AG04450 (cell line): Measurements from ENCODE around the gene VIPR2. TPM values are rescaled to one million over a fixed set of nuclear protein-coding genes. Genes with fewer than 3 reads are reported as not detected.

ENCODE experiments used
- CTCF ChIA-PET: fragments of 300-600, 350-600 bp; formaldehyde crosslinking; extraction: SDS; loops from one replicate; lab custom pipeline; 2022; ENCODE audit warnings: antibody characterized with exemption, inconsistent platforms; lab: Charles Lee
- POLR2A ChIA-PET: fragments of 350-600 bp; formaldehyde crosslinking; extraction: SDS; loops from one replicate; lab custom pipeline; 2021; ENCODE audit warnings: antibody characterized with exemption, inconsistent platforms; lab: Yijun Ruan, JAX
- DNase-seq: peaks from one replicate; pipeline ENCODE4 v3.0.0-alpha.2; 2011; ENCODE audit warnings: low read depth, low spot score
- H3K27ac ChIP-seq: one replicate; pipeline ENCODE4 v1.5.1; 2012; ENCODE audit warnings: low read depth, low read length, control low read depth
- H3K27me3 ChIP-seq: one replicate; pipeline ENCODE4 v1.6.0; 2012; ENCODE audit warnings: low read length; ENCODE audit not compliant: control insufficient read depth, insufficient read depth
- H3K4me3 ChIP-seq: 2 replicates; pipeline ENCODE4 v1.5.1; 2011; ENCODE audit warnings: mild to moderate bottlenecking, low read depth, low read length, control low read depth
- H3K9me3 ChIP-seq: 2 replicates; pipeline ENCODE4 v1.5.1; 2012; ENCODE audit warnings: low read length; ENCODE audit not compliant: control insufficient read depth, insufficient read depth
- polyA plus RNA-seq: library from polyadenylated mRNA; depleted of rRNA; stranded (reverse); fragments of >200 nt; gene quantifications from 2 replicates; pipeline ENCODE4 v1.2.3, GENCODE V29; 2011
- TF ChIP-seq, protein P1 (sequence below): IDR thresholded peaks from 2 replicates; pipeline ENCODE4 v1.5.1; 2011; ENCODE audit warnings: low read depth, low read length, control low read depth, inconsistent platforms

VIPR2 gene
- polyA plus RNA-seq, 1 experiment, result not detected

DNA sequence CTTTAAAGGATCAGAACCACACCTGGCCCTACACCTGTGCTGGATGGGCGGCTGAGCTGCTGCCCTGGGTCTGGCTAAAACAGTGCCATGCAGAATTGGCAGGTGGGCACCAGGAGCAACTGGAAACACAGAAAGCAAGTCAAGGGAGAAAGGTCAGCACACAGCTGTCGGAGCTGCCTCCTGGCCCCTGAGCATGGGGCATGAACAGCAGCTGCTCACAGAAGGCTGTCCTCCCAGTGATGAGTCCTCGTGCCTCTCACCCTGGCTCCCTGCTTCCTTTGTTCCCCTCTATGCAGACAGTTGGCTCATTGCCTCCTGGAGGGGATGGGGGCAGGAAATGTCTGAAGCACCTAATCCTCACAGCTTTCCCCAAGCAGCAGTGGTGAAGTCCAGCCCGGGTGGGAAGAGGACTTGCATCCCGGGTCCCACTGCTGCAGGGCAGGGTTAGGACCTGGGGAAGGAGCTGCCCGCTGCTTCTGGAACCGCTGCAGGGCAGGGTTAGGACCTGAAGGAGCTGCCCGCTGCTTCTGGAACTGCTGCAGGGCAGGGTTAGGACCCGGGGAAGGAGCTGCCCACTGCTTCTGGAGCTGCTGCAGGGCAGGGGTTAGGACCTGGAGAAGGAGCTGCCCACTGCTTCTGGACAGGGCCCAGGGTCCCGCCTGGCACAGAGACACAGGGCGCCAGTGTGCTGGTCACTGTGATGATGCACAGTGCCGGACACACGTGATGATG, 37.3 kb downstream of the VIPR2 start:
- TF ChIP-seq, protein P1, sequence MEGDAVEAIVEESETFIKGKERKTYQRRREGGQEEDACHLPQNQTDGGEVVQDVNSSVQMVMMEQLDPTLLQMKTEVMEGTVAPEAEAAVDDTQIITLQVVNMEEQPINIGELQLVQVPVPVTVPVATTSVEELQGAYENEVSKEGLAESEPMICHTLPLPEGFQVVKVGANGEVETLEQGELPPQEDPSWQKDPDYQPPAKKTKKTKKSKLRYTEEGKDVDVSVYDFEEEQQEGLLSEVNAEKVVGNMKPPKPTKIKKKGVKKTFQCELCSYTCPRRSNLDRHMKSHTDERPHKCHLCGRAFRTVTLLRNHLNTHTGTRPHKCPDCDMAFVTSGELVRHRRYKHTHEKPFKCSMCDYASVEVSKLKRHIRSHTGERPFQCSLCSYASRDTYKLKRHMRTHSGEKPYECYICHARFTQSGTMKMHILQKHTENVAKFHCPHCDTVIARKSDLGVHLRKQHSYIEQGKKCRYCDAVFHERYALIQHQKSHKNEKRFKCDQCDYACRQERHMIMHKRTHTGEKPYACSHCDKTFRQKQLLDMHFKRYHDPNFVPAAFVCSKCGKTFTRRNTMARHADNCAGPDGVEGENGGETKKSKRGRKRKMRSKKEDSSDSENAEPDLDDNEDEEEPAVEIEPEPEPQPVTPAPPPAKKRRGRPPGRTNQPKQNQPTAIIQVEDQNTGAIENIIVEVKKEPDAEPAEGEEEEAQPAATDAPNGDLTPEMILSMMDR, result no peak
- H3K9me3 ChIP-seq, result peaks cover 80% of the 10 kb centered on the region
- POLR2A ChIA-PET, result no interaction called here
- no peak overlapping the region for H3K27ac ChIP-seq
- no peak overlapping the region for H3K4me3 ChIP-seq
- DNase-seq, result no peak
- no peaks in the 10 kb centered on the region for H3K27me3 ChIP-seq
- CTCF ChIA-PET, result no interaction called here

DNA sequence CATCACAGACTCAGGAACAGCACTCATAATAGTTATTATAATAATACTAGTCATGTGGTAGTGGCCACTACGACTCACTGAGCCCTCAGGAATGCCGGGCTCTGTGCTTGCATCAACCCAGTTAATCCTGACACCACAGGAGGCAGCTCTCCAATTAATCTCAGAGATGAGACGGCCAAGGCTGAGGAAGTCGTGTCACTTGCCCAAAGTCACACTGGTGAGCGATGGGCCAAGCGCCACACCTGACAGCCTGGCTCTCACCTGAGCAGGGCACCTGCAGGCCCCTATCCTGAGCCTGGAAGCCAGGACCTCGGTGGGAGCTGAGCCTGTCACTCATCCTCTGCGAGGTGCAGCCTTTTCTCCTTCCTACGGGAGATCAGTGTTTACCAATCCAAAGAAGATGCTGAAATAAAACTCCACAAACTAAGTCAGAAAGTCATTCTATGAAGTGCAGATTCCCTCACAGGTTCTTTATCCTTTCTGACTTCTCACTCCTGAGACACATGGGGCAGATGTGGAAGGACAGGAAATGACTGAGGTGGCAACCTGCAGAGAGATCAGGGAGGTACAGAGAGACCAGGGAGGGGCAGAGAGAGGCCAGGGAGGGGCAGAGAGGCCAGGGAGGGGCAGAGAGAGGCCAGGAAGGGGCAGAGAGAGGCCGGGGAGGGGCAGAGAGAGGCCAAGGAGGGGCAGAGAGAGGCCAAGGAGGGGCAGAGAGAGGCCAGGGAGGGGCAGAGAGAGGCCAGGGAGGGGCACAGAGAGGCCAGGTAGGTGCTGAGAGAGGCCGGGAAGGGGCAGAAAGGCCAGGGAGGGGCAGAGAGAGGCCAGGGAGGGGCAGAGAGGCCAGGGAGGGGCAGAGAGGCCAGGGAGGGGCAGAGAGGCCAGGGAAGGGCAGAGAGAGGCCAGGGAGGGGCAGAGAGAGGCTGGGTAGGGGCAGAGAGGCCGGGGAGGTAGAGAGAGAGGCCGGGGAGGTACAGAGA, 38.5 kb downstream of the VIPR2 start:
- H3K27ac ChIP-seq, result no peak overlapping the region

DNA sequence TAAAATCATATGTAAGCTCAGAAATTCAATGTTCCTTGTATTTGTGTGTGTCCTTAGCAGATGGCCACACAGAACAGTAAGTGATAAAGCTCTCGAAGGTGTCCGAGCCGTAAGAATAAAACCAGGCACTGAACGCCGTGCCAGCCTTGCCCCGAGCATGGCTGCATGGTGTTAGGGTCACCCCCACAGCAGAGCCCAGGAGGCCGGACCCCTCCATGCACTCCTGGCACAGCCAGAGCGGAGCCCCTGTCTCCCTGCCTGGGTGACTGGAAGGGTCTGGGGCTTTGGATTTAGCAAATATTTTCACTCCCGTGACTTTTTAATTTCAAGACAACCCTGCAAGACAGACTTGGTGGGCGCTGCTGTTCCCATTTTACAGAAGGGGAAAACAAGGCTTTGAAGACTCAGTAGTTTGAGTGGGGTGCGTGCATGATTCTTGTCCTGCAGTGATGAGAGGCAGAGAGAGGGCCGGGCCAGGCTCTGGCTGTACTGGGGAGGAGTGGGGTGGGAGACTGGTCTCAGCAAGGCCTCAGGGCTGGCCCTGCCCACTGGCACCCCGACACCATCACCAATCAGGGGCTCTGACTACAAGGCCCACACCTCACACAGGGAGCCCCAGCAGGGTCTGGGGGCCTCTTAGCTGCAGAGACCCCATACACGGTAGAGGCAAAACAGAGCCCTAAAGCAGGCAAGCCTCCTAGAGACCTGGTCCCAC, 39.4 kb downstream of the VIPR2 start:
- no peak for DNase-seq
- H3K27me3 ChIP-seq, result no peaks in the 10 kb centered on the region
- peaks cover 90% of the 10 kb centered on the region for H3K9me3 ChIP-seq
- CTCF ChIA-PET, result no interaction called here
- no peak overlapping the region for H3K4me3 ChIP-seq
- no peak overlapping the region for H3K27ac ChIP-seq
- TF ChIP-seq, protein P1, result no peak
- POLR2A ChIA-PET, result no interaction called here

More for the DNA sequence above, 38.5 kb downstream of the VIPR2 start:
- ChIA-PET CTCF (no interaction called here), POLR2A (no interaction called here)
- H3K4me3 ChIP-seq, result no peak overlapping the region
- no peaks in the 10 kb centered on the region for H3K27me3 ChIP-seq
- DNase-seq, result no peak
- TF ChIP-seq, protein P1, result no peak
- H3K9me3 ChIP-seq, result peaks cover 81% of the 10 kb centered on the region

DNA sequence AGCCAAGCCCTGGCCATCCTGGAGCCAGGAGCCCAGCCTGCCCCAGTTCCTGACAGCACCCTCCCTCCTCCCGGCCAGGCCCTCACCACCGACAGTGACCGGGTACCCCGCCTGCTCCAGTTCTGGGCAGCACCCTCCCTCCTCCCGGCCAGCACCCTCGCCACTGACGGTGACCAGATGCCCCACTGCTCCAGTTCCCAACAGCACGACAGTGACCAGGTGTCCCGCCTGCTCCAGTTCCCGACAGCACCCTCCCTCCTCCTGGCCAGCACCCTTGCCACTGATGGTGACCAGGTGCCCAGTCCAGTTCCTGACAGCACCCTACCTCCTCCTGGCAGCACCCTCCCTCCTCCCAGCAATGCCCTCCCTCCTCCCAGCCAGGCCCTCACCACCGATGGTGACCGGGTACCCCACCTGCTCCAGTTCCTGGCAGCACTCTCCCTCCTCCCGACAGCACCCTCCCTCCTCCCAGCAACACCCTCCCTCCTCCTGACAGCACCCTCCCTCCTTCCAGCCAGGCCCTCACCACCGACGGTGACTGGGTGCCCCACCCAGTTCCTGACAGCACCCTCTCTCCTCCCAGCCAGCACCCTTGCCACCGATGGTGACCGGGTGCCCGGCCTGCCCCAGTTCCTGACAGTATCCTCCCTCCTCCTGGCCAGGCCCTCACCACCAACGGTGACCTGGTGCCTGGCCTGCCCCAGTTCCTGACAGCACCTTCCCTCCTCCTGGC, 40.3 kb downstream of the VIPR2 start:
- Histone ChIP-seq H3K27me3 (no peaks in the 10 kb centered on the region), H3K27ac (no peak overlapping the region), H3K9me3 (peaks cover 94% of the 10 kb centered on the region), H3K4me3 (no peak overlapping the region)
- TF ChIP-seq, protein P1, result no peak
- no peak for DNase-seq
- ChIA-PET POLR2A (no interaction called here), CTCF (no interaction called here)
